Stromal cell of bone marrow (primary cell): Measurements from ENCODE around the gene ZBTB16.
A peak's percentile ranks its signal among the peaks of the same experiment; 100 is the strongest.

Experiments
- DNase-seq: peaks from one replicate; pipeline ENCODE4 v3.0.0-alpha.2; 2012; ENCODE audit warnings: low read depth

Gene ZBTB16

GRCh38 chr11:114059278-114059983, at the start of gene ZBTB16:
ZBTB16 (plus strand) TSS chr11:114059711; CDS start chr11:114063301, 3,590 bp downstream.
- no peak for DNase-seq

- no peak for DNase-seq
These were observed 48.6 kb upstream of the ZBTB16 start for GRCh38 chr11:114010931-114011330.

GRCh38 chr11:114011443-114011842, 48.1 kb upstream of the ZBTB16 start:
- no peak for DNase-seq

- DNase-seq = no peak
These were observed 44.4 kb upstream of the ZBTB16 start for GRCh38 chr11:114015117-114015516.

GRCh38 chr11:114016986-114017385, 42.5 kb upstream of the ZBTB16 start:
- no peak for DNase-seq

- DNase-seq = no peak
These were observed 41.8 kb upstream of the ZBTB16 start for GRCh38 chr11:114017723-114018122.

GRCh38 chr11:114019046-114019445, 40.5 kb upstream of the ZBTB16 start:
- DNase-seq = no peak

- DNase-seq = no peak
These were observed 39.9 kb upstream of the ZBTB16 start for GRCh38 chr11:114019574-114019973.

- DNase-seq = no peak
These were observed 34.1 kb upstream of the ZBTB16 start for GRCh38 chr11:114025329-114025907.

GRCh38 chr11:114026355-114026754, 33.2 kb upstream of the ZBTB16 start:
- no peak for DNase-seq

- no peak for DNase-seq
These were observed 32.1 kb upstream of the ZBTB16 start for GRCh38 chr11:114027391-114027790.

- DNase-seq = no peak
These were observed 31.6 kb upstream of the ZBTB16 start for GRCh38 chr11:114027926-114028325.

GRCh38 chr11:114031246-114031966, 28.1 kb upstream of the ZBTB16 start:
- no peak for DNase-seq

GRCh38 chr11:114031967-114032320, 27.6 kb upstream of the ZBTB16 start:
- no peak for DNase-seq

GRCh38 chr11:114033066-114033465, 26.4 kb upstream of the ZBTB16 start:
- DNase-seq = no peak

GRCh38 chr11:114033572-114033971, 25.9 kb upstream of the ZBTB16 start:
- no peak for DNase-seq

- DNase-seq = no peak
These were observed 24.6 kb upstream of the ZBTB16 start for GRCh38 chr11:114034956-114035355.

- peak; percentile 33 for DNase-seq
These were observed 23.2 kb upstream of the ZBTB16 start for GRCh38 chr11:114036147-114036811.

GRCh38 chr11:114036958-114037357, 22.6 kb upstream of the ZBTB16 start:
- no peak for DNase-seq

GRCh38 chr11:114039551-114039950, 20.0 kb upstream of the ZBTB16 start:
- DNase-seq = no peak

- no peak for DNase-seq
These were observed 18.8 kb upstream of the ZBTB16 start for GRCh38 chr11:114040706-114041211.

GRCh38 chr11:114042234-114042633, 17.3 kb upstream of the ZBTB16 start:
- no peak for DNase-seq
